SH-SY5Y (cell line): ENCODE data around the gene SMAD9.

Experiments
- GATA2 ChIP-seq: IDR thresholded peaks from 2 replicates; pipeline ENCODE4 v1.6.1; 2011; ENCODE audit warnings: mild to moderate bottlenecking, low read depth, low read length
- GATA3 ChIP-seq: IDR thresholded peaks from 2 replicates; pipeline ENCODE4 v1.6.1; 2011; ENCODE audit warnings: low read depth, mild to moderate bottlenecking, low read length, moderate library complexity

- TF ChIP-seq GATA2 (peak; percentile 56), GATA3 (peak; percentile 76)
These were observed 4.0 kb downstream of the SMAD9 start for GRCh38 chr13:36915896-36916640.
